HG02840 (cell line): Measurements from ENCODE around the gene SURF2.

ENCODE experiments used
- ATAC-seq: cut with Tn5 transposase; IDR thresholded peaks from one replicate; pipeline ENCODE4 v1.9.1; 2021; ENCODE audit warnings: mild to moderate bottlenecking, moderate library complexity, moderate number of reproducible peaks; ENCODE audit not compliant: unreplicated experiment, low FRiP score

Gene SURF2

DNA sequence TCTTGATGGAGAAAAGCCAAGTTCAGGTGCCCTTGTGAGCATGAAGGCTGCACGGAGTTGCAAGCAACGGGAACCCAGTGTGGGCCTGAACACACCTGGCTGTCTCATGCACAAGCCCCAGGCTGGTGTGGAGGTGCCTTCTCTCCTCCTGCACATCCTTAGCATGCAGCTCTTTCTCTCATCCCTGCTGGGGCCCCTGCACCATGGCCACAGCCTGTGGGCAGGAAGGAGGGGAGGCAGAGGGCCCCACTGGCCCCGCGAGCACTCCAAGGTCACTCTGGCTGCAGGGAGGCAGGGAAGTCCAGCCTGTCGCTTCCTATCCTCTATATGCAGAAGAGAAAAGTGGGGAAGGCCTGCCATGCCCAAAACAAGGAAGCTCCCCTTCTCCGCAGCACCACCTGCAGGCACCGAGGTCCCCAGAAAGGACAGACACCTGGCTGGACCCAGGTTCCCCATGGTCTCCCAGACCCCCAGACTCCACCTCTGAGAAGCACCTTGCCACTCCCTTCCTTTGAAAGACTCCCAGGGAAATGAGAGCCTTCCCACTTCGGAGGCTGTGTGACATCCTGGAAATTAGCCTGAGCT lies 38.4 kb downstream of the SURF2 start:
- no peak for ATAC-seq

DNA sequence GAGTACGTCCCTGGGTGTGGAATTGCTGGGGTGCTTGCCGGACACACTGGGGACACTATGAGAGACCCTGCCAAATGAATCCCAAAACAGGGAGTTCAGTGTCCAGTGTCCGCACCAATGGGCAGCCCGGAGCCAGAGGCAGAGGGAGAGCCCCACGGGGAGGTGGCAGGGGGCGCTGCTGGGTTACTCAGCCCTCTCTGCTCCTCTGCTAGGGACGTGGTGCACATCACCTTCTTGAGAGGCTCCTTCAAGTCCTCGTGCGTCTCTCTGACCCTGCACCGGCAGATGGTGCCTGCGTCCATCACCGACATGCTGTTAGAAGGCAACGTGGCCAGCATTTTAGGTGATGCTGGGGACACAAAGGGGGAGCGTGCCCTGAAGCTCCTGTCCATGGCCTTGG lies 40.6 kb downstream of the SURF2 start:
- ATAC-seq = no peak

DNA sequence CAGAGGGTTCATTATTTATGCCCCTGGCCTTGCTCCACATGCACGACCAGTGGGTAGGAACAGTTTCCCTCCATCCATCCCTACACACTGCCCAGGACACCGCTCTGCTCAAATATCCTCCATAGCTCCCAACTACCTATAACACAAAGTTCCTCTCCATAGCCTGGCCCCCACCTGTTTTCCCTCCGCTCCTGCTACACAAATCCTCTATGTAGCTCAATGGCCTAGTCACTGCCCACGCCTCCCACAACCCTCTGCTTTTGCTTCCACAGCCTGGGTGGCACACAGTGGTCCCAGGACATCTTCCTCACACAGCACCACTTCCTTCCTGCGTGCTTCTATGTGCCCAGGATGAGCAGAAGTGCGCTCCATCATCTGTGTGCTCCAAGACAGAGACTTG lies 41.0 kb downstream of the SURF2 start:
- no peak for ATAC-seq

DNA sequence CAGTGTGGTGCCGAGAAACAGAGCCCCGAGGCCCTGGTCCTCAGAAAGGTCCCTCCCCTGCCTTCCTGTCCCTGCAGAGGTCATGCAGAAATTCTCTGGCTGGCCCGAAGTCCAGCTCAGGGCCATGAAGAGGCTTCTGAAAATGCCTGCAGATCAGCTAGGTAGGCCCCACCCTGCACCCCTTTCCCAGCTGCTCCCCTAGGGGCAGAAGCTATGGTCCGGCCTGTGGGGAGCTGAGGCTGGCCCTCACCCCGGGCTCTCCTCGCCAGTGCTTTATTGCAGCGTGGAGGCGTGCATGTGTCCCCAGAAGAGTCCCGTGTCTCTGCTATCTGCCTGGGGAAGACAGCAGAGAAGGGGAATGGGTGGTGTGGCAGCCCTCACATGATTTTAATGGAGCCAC lies 41.5 kb downstream of the SURF2 start:
- ATAC-seq = no peak

DNA sequence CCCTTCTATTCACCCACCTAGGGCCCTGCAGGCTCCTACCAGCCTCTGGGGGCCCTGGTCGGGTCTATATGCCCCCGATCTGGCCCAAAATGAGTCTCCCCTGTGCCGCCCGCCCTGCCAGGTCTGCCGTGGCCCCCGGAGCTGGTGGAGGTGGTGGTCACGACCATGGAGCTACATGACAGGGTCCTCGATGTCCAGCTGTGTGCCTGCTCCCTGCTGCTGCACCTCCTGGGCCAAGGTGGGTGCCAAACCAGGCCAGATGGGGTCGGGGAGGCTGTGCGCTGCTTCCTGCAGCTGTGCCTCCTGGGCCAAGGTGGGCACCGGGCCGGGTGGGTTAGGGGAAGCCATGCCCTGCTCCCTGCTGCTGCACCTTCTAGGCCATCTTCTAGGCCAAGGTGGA lies 43.9 kb downstream of the SURF2 start:
- no peak for ATAC-seq

DNA sequence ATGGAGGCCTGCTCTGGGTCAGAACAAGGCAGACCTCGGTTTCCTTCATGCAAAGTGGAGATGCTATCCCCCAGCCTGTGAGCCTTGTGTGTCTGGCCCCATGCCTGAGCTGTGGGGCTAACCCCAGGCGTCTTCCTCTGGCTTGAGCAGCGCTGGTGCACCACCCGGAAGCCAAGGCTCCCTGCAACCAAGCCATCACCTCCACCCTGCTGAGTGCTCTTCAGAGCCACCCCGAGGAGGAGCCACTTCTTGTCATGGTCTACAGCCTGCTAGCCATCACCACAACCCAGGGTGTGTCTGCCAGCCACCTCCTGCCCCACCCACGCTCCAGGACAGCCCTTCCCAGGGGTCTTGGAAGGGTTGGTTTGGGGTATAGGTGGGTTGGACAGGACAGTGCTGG lies 45.2 kb downstream of the SURF2 start:
- ATAC-seq = no peak

DNA sequence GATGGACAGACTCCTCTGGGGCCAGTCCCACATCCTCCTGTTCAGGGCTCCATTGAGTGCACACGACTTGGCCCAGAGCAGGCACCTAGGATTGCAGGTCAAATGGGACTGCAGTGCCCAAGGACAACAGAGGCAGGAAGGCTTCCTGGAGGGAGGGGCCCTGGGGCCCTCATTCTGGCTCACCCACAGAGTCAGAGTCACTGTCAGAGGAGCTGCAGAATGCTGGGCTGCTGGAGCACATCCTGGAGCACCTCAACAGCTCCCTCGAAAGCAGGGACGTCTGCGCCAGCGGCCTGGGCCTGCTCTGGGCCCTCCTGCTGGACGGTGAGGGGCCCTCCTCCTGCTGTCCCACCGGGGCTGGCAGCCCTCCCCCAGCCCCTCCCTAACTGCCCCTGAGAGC lies 46.3 kb downstream of the SURF2 start:
- no peak for ATAC-seq

DNA sequence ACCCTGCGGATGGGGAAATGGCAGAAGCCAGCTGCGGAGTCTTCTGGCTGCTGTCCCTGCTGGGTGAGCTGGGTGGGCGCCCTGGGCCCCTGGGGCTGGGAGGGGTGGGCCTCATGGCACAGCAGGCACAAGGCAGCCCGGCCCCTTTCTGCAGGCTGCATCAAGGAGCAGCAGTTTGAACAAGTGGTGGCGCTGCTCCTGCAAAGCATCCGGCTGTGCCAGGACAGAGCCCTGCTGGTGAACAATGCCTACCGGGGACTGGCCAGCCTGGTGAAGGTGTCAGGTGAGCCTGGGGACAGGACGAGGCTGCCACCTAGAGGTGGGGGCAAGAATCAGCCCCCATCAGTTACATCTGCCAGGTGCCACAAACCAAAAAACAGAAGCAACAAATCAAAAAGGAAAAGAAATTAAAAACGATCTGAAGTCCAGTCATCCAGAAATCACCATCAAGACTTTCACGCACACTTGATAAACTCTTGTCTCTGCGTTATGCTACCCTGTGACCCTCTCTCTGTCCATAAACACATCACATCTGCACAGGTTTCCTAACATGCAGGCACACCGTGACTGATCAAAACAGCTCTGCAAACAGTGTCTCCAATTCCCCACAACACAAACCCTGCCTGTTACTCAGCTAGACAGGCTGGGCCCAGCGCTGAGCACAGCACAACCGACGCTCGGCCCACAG lies 47.6 kb downstream of the SURF2 start:
- no peak for ATAC-seq

DNA sequence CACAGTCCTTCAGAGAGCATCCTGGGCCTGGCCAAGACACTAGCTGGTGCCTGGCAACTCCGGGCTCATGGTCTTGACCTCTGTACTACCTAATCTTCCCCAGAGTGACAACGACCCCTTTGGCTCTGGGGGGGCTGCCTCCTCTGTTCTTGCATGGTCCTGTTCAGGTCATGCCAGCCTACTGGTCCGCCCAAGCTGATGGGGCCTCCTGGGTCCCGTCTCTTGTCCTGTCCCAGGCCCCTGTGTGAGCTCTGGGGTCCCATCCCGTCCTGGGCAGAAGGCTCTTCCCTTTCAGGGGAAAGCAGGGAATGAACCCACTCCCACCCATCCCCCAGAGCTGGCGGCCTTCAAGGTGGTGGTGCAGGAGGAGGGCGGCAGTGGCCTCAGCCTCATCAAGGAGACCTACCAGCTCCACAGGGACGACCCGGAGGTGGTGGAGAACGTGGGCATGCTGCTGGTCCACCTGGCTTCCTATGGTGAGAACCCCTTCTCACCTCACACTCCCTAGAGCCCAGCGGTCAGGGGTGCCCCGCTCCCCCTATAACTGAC lies 48.2 kb downstream of the SURF2 start:
- no peak for ATAC-seq

DNA sequence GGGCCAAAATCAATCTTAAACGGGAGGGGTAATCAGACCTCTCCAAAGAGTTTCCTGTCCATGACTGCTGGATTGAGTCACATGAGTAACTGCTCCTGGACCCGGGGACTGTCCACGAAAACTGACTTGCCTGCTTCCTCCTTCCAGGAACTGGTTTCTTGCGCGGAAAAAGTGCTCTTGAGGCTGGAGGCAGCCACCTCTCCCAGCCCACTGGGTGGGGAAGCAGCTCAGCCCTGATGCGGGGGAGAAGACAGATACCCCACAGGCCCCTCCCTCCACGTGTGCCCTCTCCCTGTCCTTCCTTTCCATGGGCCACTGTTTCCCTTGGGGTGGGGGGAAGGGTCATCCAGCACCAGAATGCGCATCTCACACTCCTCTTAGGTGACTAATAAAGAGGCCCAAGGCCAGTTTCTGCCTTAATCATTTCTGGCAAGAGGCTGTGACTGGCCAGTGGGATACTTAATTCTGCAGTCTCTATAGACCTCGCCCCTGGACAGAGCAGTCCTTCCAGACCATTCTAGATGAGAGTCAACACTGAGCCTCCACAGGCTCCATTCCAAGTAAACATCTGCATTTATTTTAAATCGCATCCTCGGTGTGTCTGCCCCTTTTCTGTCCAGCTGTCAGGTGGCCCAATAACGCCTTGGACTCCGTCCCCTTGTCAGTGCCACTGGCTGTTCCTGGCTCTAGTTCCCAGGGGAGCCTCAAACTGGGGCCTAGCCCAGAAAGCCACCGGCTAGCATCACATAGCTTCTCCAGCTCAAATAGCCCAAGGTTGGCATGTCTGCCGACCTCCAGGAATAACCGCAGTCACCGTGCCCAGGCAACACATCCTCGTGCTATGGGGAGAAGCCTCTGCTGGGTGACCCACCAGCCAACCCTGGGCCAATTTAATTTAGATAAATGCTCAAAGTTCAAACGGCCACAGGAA lies 49.4 kb downstream of the SURF2 start:
- ATAC-seq = no peak

DNA sequence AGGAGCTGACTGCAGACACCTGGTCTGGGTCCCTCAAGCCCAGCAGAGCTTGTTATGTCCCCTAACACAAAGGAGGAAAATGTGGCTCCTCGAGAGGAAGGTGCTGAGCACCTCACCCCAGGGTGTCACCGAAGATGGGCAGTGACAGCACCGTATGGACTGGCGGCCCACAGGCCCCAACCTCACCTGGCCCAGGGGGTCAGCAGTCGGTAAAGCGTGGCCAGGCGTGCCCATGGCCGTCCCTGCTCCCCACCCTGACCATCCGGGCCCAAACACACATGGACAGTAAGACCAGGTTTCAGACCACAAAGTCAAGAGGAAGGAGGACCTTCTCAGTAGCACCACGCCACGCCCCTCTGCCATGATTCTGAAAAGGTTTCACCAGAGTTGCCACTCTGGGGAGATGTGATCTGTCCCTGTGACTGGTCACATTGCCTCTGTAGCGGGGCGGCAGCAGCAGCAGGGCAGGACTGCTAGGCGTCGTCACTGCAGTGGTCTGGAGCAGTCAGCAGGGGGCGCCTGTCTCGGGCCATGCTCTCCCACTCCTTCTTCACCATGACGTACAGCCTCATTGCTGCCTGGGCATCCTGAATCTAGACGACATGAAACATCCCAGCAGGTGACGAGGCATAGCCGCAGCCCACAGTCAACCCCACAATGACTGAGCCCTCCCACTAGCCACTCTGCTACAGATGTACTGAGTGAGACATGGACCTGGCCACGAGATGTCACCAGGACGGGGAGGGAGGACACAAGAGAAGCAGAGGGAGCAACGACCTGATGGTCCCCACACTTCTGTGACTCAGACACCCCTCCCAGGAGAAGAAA lies 50.3 kb downstream of the SURF2 start:
- ATAC-seq = no peak

DNA sequence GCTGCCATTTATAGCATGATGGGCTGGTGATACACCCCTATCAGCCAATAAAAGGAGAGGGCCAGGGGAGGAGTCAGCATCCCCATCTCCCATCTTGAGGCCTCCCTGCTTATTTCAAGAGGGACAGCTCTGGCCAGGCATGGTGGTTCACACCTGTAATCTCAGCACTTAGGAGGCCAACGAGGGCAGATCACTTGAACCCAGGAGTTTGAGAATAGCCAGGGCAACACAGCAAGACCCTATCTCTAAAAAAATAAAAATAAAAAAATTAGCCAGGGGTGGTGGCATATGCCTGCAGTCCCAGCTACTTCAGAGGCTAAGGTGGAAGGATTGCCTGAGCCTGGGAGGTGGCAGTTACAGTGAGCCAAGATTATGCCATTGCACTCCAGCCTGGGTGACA lies 51.7 kb downstream of the SURF2 start:
- ATAC-seq = no peak
